ENCODE results near the gene ADCK1. TPM values are rescaled to one million over a fixed set of nuclear protein-coding genes. Genes with fewer than 3 reads are reported as not detected.
"Not testable (repeated sequence)": the region's sequence is repeated elsewhere in the genome, so short reads cannot be mapped to it uniquely, and the experiment has no call there.

ADCK1 gene
- total RNA-seq, 2 donors from 2014 or later, result 2.4 to 2.8 TPM

DNA sequence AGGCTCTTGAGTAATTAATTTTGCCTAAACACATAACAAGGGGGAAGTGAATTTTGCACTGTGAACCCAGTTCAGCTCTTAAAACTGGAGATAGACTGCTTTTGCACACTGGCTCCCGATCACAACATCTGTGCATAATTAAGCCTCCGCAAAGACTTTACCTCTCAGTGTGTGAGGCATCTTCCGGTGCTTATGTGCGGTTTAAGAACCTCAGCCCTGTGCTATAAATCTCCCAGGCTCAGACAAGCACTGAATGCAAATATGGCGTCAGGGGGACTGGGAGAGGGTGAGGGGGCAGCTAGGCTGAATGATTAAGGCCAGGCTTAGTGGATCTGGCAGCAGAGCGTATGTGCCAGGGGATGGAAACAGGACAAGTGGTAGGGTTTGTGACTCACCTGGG is 103.3 kb downstream of the ADCK1 start:
- no peak for ATAC-seq

DNA sequence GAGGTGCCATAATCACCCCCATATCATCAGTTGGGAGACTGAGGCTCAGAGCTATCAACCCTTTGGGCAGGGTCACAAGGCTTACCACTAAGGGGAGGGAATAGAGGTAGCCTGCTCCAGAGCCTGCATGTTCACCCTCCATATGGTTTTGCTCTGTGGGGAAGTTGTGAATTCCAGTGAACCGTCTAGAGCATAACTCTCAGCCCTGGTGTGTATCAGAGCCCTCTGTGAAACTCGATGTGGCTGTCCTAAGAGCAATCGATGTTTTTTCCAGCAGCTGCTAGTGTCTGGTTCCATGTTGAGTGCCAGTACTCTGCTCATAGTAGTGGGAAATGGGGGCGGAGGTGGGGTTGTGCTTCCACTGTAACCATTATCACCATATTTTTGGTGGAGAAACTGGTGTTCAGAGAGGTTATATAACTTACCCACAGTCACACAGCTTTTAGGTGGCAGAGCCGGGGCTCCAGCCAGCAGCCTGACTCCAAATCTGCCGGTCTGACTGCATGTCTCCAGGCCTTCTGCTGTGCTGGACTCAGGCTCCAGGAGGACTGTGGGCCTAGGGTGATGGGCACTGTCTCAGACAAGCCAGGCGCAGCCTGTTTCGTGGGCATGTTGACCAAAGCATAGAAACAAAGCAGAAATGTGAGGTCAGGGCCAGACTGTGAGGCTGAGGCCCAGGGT is 104.2 kb downstream of the ADCK1 start:
- no peaks in the 10 kb centered on the region for H3K9me3 Mint-ChIP-seq
- peaks cover 2 to 3% of the 10 kb centered on the region in 2 donors for H3K36me3 Mint-ChIP-seq
- DNase-seq (ENCODE audit: low spot score in 2 of 2) (no peak), ATAC-seq (no peak)
- no peak overlapping the region for H3K27ac Mint-ChIP-seq

More for the DNA sequence above, 103.3 kb downstream of the ADCK1 start:
- Mint-ChIP-seq H3K36me3 (peaks cover 6 to 7% of the 10 kb centered on the region in 2 donors), H3K9me3 (no peaks in the 10 kb centered on the region), H3K27ac (no peak overlapping the region)
- DNase-seq (ENCODE audit: low spot score in 2 of 2), result no peak

DNA sequence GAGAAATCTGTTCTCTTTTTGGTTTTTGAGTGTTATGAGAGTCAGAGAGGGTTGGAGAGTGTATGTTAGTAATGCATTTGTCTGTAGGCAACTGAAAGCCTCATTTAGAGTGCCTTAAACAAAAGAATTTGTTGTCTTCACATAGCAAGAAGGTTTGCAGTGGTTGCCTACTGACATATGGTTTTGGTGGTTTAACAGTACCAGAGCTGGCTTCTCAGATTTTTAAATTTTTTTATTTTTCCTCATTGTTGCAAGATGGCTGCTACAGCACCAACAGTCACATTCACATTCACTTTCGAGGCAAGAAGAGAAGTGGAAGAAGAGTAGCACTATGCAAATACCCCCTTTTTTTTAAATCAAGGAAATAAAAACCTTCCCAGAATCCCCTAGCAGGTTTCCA is 106.5 kb downstream of the ADCK1 start:
- ATAC-seq (no peak), DNase-seq (ENCODE audit: low spot score in 2 of 2) (no peak)
- no peaks in the 10 kb centered on the region for H3K9me3 Mint-ChIP-seq
- H3K36me3 Mint-ChIP-seq, result no peaks in the 10 kb centered on the region
- no peak overlapping the region for H3K27ac Mint-ChIP-seq

DNA sequence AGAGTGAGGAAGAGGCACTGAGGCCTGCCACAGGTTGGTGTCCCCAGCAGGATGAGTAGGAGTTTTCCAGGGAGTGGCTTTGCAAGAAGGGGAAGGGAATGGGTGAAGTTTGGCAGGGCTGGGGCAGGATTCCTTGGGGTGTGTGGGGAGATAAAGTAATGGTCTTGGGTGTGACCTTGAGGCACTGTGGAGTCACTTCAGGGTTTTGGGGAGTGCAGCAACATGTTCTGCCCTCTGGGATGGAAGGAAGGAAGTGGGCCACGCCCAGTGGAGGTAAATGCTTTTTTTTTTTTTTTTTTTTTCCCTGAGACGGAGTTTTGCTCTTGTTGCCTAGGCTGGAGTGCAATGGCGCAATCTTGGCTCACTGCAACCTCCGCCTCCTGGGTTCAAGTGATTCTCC is 108.9 kb downstream of the ADCK1 start:
- Mint-ChIP-seq H3K9me3 (no peaks in the 10 kb centered on the region), H3K36me3 (no peaks in the 10 kb centered on the region), H3K27ac (no peak overlapping the region)
- no peak for ATAC-seq
- DNase-seq (ENCODE audit: low spot score in 2 of 2), result no peak

DNA sequence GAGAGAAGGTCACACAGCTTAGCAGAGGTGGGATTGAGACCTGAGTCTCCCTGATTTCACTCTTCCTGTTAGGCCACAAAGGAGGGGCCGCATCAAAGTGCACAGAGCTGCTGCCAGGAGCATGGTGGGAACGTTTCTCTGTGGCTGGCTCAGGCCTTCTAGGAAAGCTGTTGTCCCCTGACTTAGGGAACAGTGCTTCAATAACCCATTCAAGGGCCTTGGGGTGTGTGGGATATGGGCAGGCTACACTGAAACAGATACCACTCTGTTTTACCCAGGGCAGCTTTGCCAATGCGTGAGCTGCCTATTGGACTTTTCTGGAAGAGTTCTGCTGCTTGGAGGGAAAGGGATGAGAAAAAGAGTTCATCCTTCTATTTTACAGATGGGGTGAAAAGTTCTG is 110.0 kb downstream of the ADCK1 start:
- no peak for ATAC-seq
- Mint-ChIP-seq H3K27ac (no peak overlapping the region), H3K36me3 (no peaks in the 10 kb centered on the region), H3K9me3 (no peaks in the 10 kb centered on the region)
- no peak for DNase-seq (ENCODE audit: low spot score in 2 of 2)

DNA sequence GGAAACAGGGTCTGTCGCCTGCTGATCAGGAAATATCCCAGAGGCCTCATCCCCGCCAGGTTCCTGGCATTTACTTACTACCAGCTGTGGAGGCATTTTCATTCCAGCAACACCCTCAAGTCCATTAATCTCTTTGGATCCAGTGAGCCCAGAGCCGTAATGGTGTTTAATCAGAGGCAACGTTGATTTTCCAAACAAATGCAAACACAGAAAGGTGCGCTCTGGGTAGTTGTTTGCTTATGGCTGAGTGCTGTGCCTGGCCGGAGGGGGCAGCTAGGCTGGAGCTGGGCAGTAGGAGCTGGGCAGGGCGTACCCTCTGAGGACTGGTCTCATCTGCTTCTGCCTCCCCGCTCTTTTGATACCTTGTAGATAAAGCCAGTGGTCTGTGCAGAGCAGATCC is 110.6 kb downstream of the ADCK1 start:
- ATAC-seq, result no peak
- no peak for DNase-seq (ENCODE audit: low spot score in 2 of 2)
- Mint-ChIP-seq H3K27ac (no peak overlapping the region), H3K9me3 (no peaks in the 10 kb centered on the region), H3K36me3 (no peaks in the 10 kb centered on the region)

DNA sequence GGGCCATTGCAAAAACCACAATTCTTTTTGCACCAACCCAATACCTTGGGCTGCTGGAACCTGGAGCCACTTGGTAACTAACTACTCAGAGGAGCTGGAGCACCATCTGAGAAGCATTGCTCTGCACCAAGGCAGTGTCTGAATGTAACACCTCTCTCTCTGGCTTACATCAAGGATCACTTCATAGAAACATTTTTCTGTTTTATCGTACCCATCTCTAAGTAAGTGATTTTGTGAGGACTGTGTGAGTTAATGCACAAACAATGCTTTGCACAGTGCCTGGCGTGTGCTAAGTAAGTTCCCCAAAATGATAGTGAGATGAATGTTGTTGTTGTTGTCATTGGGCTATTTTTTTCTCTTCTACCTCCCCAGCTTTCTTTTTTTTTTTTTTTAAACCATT is 111.4 kb downstream of the ADCK1 start:
- no peaks in the 10 kb centered on the region for H3K36me3 Mint-ChIP-seq
- no peak for ATAC-seq
- H3K27ac Mint-ChIP-seq, result no peak overlapping the region
- no peak for DNase-seq (ENCODE audit: low spot score in 2 of 2)
- H3K9me3 Mint-ChIP-seq, result no peaks in the 10 kb centered on the region

DNA sequence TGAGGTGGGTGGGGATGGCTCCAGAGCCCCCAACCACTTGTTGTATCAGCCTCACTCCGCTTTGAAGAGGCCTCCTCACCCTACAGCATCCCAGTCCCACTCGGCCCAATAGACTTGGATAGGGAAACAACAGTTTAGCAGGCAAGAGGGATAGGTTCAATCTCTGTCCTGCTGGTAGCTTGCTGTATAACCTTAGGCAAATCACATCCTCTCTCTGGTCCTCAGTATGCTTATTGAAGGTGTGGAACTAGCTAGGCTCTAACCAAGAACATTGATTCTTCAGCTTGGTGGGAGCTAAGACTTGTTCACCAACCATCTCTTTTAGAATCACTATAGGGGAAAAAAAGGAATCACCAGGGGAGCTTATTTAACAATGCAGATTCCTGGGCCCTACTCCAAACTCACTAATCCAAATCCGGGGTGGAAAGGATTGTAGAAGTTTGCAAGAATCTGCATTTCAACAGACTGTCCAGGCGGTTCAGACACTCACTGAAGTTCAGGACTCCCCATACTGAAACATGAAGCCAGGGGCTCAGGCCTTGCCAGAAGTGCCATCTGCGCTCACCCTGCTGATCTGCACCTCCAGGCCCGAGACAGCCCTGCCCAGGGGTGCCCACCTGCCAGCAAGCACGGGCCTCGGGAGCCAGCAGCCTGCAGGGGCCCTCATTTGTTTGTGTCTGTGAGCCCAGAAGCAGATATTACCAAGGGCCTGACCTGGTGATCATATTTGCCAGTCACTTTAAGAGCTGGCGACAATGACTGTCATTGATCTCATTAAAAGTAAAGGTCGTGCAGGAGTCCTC is 113.0 kb downstream of the ADCK1 start:
- Mint-ChIP-seq H3K9me3 (no peaks in the 10 kb centered on the region), H3K27ac (no peak overlapping the region), H3K36me3 (no peaks in the 10 kb centered on the region)
- ATAC-seq, result no peak
- DNase-seq (ENCODE audit: low spot score in 2 of 2), result no peak

DNA sequence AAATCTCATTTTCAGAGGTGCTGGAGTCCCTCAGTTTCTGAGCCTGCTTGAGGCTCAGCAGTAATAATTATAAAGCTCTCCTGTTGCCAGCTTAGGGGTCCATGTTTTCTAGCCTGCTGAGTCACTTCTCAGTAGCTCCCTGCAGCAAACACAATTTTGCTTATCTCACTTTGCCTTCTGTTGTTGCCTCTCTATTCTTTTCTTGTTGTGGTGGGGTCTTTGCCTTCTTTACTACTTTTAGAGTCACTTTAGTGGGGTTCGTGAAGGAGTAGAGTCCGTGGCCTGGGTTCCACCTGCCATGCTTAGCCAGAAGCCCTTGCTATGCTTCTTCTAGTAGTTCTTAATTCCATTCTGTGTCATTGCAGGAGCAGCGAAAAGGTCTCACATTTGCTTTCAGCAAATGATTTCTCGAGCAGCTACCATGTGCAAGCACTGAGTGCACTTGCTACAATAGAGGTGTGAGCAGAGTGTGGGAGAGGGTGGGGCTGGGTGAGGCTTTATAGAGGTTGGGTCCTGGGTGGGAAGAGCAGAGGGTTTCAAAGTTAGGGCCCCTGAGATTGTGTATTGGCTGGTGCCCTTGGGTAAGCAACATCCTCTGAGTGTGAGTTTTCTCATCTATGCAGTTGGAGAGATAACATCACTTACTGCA is 114.3 kb downstream of the ADCK1 start:
- H3K36me3 Mint-ChIP-seq, result peaks cover 0 to 4% of the 10 kb centered on the region in 2 donors
- peak overlapping the region in 1 of 2 donors; percentile 63 for H3K27ac Mint-ChIP-seq
- ATAC-seq (no peak), DNase-seq (ENCODE audit: low spot score in 2 of 2) (no peak)
- peaks cover 0 to 3% of the 10 kb centered on the region in 2 donors for H3K9me3 Mint-ChIP-seq

DNA sequence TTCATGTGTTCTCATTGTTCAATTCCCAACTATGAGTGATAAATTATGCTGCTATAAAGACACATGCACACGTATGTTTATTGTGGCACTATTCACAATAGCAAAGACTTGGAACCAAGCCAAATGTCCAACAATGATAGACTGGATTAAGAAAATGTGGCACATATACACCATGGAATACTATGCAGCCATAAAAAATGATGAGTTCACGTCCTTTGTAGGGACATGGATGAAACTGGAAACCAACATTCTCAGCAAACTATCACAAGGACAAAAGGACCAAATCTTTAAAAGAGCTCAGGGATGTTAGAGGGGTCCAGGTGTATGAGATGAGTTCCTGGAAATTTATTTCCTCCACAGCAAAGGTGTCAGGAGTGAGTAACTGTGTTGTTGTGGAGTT is 115.5 kb downstream of the ADCK1 start:
- not testable (repeated sequence) for H3K27ac Mint-ChIP-seq; ATAC-seq; DNase-seq (ENCODE audit: low spot score in 2 of 2)
- Mint-ChIP-seq H3K9me3 (peaks cover 3 to 10% of the 10 kb centered on the region in 2 donors), H3K36me3 (peaks cover 0 to 13% of the 10 kb centered on the region in 2 donors)

DNA sequence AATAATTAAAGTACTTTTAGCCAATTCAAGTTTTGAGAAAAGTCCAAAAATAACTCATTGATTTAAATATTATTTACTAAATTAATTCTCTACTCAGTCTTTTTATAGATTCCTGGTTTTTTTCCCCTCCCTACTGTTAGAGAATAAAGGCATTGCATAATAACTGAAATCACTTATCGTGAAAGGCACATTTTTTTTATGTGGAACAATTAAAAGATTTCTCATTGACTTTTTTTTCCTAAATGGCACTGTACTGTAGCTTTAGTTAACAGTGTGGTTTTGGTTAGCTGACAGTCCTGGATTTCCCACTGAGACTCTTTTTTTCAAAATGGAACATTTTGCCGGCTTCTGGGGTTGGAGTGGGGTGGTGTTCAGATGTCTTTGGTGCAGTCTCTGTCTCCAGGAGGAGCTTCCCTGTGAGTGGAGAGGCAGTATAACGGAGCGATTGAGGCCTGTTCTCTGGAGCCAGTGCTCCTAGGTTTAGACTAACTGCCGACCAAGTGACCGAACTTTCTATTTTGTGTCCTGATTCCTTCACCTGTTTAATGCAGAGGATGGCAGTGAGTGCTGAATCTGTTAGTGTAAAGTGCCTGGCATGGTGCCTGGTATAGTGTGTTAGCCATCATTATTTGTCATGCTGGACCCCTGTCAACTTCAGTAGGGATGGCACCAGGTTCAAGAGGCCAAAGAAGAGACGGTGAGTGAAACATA is 117.7 kb downstream of the ADCK1 start:
- Mint-ChIP-seq H3K27ac (no peak overlapping the region), H3K9me3 (peaks cover 3 to 10% of the 10 kb centered on the region in 2 donors), H3K36me3 (peaks cover 0 to 13% of the 10 kb centered on the region in 2 donors)
- DNase-seq (ENCODE audit: low spot score in 2 of 2), result no peak
- no peak for ATAC-seq

DNA sequence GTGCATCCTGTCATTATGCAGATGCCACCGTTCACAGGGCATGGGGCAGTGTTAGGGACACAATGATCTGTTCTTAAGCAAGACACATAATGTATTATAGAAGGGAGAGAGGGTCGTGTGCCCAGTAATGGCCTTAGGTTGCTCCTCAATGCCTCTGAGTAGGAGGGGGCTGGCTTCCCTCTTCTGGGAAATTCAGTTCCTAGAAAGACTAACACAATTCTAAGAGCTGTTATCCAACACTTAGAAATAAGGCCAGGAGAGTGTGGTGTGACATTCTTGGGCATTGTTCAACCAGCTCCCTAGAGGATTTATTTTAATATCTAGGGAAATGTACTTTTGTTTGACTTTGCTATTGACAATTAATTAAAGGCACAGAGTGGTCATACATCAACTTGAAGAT is 118.5 kb downstream of the ADCK1 start:
- DNase-seq (ENCODE audit: low spot score in 2 of 2) (no peak), ATAC-seq (no peak)
- Mint-ChIP-seq H3K27ac (no peak overlapping the region), H3K9me3 (peaks cover 3 to 10% of the 10 kb centered on the region in 2 donors), H3K36me3 (peaks cover 0 to 13% of the 10 kb centered on the region in 2 donors)

DNA sequence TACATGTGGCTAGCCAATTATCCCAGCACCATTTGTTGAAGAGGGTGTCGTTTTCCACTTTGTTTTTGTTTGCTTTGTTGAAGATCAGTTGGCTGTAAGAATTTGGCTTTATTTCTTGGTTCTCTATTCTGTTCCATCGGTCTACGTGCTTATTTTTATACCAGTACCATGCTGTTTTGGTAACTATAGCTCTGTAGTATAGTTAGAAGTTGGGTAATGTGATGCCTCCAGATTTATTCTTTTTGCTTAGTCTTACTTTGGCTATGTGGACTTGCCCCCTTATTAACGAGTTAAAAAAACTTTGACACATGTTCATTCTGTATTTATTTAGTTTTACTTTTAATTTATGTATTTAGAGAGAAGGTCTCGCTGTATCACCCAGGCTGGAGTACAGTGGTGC is 120.4 kb downstream of the ADCK1 start:
- Mint-ChIP-seq H3K27ac (no peak overlapping the region), H3K36me3 (peaks cover 0 to 13% of the 10 kb centered on the region in 2 donors), H3K9me3 (peaks cover 3 to 10% of the 10 kb centered on the region in 2 donors)
- DNase-seq (ENCODE audit: low spot score in 2 of 2) (no peak), ATAC-seq (no peak)

DNA sequence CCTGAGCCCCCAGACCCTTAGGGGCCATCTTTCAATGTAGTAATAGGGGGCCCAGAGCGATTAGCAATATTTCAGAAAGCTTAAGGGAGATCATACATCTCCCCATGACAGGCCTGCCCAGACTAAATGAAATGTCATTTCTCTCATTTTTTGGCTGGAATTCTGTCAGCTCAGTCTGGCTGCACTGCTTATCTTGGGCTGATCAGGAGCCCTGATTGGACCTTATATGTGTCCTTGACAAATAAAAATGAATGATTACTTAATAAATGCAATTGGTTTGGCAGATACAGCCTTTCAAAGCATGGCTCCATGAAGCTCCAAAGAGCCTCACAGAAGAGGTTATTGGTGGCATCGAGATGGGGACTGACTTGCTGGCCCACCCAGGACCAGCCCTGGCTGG is 121.9 kb downstream of the ADCK1 start:
- DNase-seq (ENCODE audit: low spot score in 2 of 2) (no peak), ATAC-seq (no peak)
- Mint-ChIP-seq H3K36me3 (peaks cover 0 to 13% of the 10 kb centered on the region in 2 donors), H3K27ac (no peak overlapping the region), H3K9me3 (peaks cover 3 to 10% of the 10 kb centered on the region in 2 donors)

DNA sequence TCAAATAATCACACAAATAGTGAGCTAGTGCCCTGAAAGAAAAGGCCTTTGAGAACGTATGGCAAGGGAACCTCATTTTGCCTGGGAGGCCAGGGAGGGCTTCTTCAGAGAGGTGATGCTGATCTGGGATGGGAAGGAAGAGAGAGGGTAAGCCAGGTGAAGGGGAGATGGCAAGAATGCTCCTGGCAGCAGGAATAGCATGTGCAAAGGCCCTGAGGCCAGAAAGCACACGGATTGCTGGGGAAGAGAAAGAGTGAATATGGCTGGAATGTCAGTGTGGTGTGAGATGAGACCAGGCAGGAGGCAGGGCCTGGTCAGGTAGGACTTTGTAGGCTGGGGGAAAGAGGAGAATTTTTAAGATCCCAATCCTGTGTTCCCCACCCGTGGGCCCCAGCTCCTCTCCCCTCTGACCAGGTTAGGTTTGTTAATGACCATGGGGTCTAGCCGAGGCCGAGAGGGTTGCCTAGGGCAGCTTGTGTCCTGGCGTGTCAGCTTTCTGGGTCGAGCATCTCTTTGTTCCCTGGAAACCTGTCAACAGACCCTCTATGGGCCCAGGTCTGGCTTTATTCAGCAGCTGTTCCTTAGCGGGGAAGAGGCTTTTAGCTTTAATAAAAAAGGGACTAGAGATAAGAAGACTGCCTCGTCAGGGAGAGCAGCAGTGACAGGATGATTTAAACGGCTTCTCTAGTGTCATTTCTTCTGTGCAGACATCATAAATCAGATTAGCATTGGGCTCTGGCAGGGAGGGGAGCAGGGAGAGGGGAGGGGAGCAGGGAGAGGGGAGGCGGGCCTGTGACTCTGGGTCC is 123.4 kb downstream of the ADCK1 start:
- ATAC-seq, result no peak
- peaks cover 0 to 19% of the 10 kb centered on the region in 2 donors for H3K36me3 Mint-ChIP-seq
- DNase-seq (ENCODE audit: low spot score in 2 of 2), result no peak
- peaks cover 3 to 10% of the 10 kb centered on the region in 2 donors for H3K9me3 Mint-ChIP-seq
- H3K27ac Mint-ChIP-seq, result peak overlapping the region in 1 of 2 donors; percentile 3

Measured in activated naive CD4-positive, alpha-beta T cell treated with anti-CD3 and anti-CD28 coated beads, Interleukin-2, amount 50 U/mL, for 72 hours (primary cell).